ENCODE data around the gene HOXA3. TPM values are rescaled to one million over a fixed set of nuclear protein-coding genes. Genes with fewer than 3 reads are reported as not detected.

The HOXA3 gene
- total RNA-seq, 1 experiment from 2014 or later = 22.6 TPM

DNA sequence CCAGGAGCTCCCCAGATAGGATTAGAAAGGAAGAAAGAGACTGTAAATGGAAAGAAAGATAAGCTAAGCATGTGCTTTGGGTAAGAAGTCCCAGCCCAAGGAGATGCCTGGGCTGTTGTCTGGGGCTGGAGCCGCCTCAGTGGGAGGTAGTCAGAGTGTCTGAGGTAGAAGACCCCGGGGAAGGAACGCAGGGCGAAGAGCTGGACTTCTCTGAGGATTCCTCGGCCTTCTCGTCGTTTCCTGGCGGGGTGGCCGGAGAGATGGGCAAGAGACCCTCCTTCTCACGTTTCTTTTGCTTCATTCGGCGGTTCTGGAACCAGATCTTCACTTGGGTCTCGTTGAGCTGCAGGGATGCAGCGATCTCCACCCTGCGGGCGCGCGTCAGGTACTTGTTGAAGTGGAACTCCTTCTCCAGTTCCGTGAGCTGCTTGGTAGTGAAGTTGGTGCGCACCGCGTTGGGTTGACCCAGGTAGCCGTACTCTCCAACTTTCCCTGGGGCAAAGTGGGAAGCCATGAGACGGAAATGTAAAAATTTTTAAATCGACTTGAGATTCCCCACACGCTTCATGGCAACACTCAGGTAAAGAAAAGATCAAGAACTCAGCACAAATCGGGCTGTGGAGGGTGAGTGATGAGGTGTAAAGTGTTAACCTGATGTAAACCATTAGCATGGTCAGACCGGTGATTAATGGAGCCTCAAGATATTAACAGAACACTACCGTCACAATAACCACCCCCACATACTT, 57.9 kb downstream of the HOXA3 start:
- no peaks in the 10 kb centered on the region for H3K36me3 ChIP-seq (ENCODE audit: control insufficient read depth, insufficient read depth, low read length)
- no peaks in the 10 kb centered on the region for H3K9me3 Mint-ChIP-seq (ENCODE audit: unreplicated experiment)
- H3K9me3 ChIP-seq = no peaks in the 10 kb centered on the region
- no peak overlapping the region for H3K4me3 ChIP-seq (ENCODE audit: low read depth, low read length)
- POLR2A ChIA-PET = interaction anchor here (0.6 kb wide), 1 partner anchor 45 kb away, joined by 3 read pairs; no protein-coding TSS in a partner anchor
- peak overlapping the region; percentile 87 for H3K4me3 Mint-ChIP-seq (ENCODE audit: unreplicated experiment)
- no peaks in the 10 kb centered on the region for H3K27me3 Mint-ChIP-seq (ENCODE audit: insufficient read depth, unreplicated experiment)
- H3K27ac Mint-ChIP-seq (ENCODE audit: unreplicated experiment) = peak overlapping the region; percentile 74
- H3K4me1 ChIP-seq = peaks cover 17% of the 10 kb centered on the region
- H3K36me3 Mint-ChIP-seq (ENCODE audit: insufficient read depth, unreplicated experiment) = peaks cover 19% of the 10 kb centered on the region
- BruUV-seq (replicated peaks) = no TSS peak
- CTCF ChIA-PET = interaction anchor here (1.1 kb wide), 1 partner anchor 17 kb away, joined by 3 read pairs; no protein-coding TSS in a partner anchor
- TF ChIP-seq, protein P1, sequence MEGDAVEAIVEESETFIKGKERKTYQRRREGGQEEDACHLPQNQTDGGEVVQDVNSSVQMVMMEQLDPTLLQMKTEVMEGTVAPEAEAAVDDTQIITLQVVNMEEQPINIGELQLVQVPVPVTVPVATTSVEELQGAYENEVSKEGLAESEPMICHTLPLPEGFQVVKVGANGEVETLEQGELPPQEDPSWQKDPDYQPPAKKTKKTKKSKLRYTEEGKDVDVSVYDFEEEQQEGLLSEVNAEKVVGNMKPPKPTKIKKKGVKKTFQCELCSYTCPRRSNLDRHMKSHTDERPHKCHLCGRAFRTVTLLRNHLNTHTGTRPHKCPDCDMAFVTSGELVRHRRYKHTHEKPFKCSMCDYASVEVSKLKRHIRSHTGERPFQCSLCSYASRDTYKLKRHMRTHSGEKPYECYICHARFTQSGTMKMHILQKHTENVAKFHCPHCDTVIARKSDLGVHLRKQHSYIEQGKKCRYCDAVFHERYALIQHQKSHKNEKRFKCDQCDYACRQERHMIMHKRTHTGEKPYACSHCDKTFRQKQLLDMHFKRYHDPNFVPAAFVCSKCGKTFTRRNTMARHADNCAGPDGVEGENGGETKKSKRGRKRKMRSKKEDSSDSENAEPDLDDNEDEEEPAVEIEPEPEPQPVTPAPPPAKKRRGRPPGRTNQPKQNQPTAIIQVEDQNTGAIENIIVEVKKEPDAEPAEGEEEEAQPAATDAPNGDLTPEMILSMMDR (IDR thresholded peaks at IDR 0.05; ENCODE audit: insufficient read depth in 1 of 2, low read depth in 1 of 2, low read length in 1 of 2, severe bottlenecking in 1 of 2, unreplicated experiment in 1 of 2) = no peak
- intact Hi-C loops (cut with micrococcal nuclease; ENCODE audit: unreplicated experiment) = no loop called here
- H3K4me1 Mint-ChIP-seq (ENCODE audit: low read depth, unreplicated experiment) = peaks cover 57% of the 10 kb centered on the region
- DNase-seq = no peak
- H3K27me3 ChIP-seq (replicated peaks; ENCODE audit: control insufficient read depth, insufficient read depth, low read length) = no peaks in the 10 kb centered on the region

DNA sequence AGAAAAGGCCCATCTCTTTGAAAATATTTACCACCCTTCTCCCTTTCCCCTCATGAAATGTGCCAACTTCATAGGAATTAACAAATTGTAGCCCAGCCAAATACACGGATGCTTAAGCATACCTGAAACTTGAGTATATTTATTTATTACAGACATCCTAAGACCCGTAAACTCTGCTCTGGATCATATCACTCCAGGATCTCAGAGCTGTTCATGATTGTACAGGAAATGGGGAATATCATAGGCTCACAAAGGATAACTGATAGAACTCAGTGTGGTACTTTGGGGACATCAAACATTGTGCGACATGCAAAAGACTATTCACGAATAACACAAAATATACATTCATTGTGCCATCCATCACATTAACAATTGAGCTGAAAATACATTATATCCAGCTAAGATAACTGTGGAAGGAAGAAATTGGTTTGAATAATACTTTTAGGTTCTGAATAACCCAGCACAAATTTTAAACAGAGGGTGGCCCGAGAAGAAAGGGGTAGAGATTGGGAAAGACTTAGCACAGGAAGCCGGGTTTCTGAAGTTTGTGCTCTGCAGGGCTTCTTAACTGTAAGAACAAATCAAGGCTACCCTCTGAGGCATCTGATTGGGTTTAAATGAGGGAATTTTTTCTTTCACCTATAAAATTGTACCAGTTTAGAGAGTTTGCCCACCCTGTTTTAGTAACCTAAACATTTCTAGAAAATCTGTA, 59.0 kb downstream of the HOXA3 start:
- CTCF ChIA-PET = no interaction called here
- no peak for DNase-seq
- Mint-ChIP-seq H3K27me3 (ENCODE audit: insufficient read depth, unreplicated experiment) (no peaks in the 10 kb centered on the region), H3K27ac (ENCODE audit: unreplicated experiment) (no peak overlapping the region), H3K9me3 (ENCODE audit: unreplicated experiment) (no peaks in the 10 kb centered on the region), H3K4me3 (ENCODE audit: unreplicated experiment) (peak overlapping the region; percentile 87), H3K36me3 (ENCODE audit: insufficient read depth, unreplicated experiment) (peaks cover 8% of the 10 kb centered on the region), H3K4me1 (ENCODE audit: low read depth, unreplicated experiment) (peaks cover 56% of the 10 kb centered on the region)
- POLR2A ChIA-PET = no interaction called here
- Histone ChIP-seq H3K36me3 (ENCODE audit: control insufficient read depth, insufficient read depth, low read length) (no peaks in the 10 kb centered on the region), H3K4me3 (ENCODE audit: low read depth, low read length) (no peak overlapping the region), H3K27me3 (replicated peaks; ENCODE audit: control insufficient read depth, insufficient read depth, low read length) (no peaks in the 10 kb centered on the region), H3K4me1 (peaks cover 17% of the 10 kb centered on the region), H3K9me3 (no peaks in the 10 kb centered on the region)
- intact Hi-C loops (cut with micrococcal nuclease; ENCODE audit: unreplicated experiment) = no loop called here
- TF ChIP-seq, protein P1 (IDR thresholded peaks at IDR 0.05; ENCODE audit: insufficient read depth in 1 of 2, low read depth in 1 of 2, low read length in 1 of 2, severe bottlenecking in 1 of 2, unreplicated experiment in 1 of 2) = no peak
- no TSS peak for BruUV-seq (replicated peaks)

DNA sequence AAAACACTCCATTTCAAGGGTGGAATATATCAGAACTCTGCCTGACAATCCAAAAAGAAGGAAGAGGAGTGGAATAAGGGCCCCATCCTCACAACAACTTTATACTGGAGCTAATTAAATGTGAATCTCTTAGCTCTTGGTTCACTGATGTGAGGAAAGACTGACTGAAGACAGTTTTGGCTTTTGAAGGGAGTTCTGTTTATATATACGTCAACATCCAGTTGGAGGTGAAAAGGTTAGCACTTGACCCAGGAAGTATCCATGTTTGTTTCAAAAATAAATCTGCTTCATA, 59.6 kb downstream of the HOXA3 start:
- Mint-ChIP-seq H3K36me3 (ENCODE audit: insufficient read depth, unreplicated experiment) (peaks cover 8% of the 10 kb centered on the region), H3K4me3 (ENCODE audit: unreplicated experiment) (no peak overlapping the region), H3K27me3 (ENCODE audit: insufficient read depth, unreplicated experiment) (no peaks in the 10 kb centered on the region), H3K4me1 (ENCODE audit: low read depth, unreplicated experiment) (peaks cover 50% of the 10 kb centered on the region), H3K9me3 (ENCODE audit: unreplicated experiment) (no peaks in the 10 kb centered on the region), H3K27ac (ENCODE audit: unreplicated experiment) (no peak overlapping the region)
- POLR2A ChIA-PET = no interaction called here
- Histone ChIP-seq H3K9me3 (no peaks in the 10 kb centered on the region), H3K4me3 (ENCODE audit: low read depth, low read length) (no peak overlapping the region), H3K36me3 (ENCODE audit: control insufficient read depth, insufficient read depth, low read length) (no peaks in the 10 kb centered on the region), H3K27me3 (replicated peaks; ENCODE audit: control insufficient read depth, insufficient read depth, low read length) (no peaks in the 10 kb centered on the region), H3K4me1 (peaks cover 12% of the 10 kb centered on the region)
- TF ChIP-seq, protein P1 (IDR thresholded peaks at IDR 0.05; ENCODE audit: insufficient read depth in 1 of 2, low read depth in 1 of 2, low read length in 1 of 2, severe bottlenecking in 1 of 2, unreplicated experiment in 1 of 2) = no peak
- BruUV-seq (replicated peaks) = no TSS peak
- CTCF ChIA-PET = no interaction called here
- DNase-seq = no peak
- intact Hi-C loops (cut with micrococcal nuclease; ENCODE audit: unreplicated experiment) = no loop called here
